HG02763 (cell line): Measurements from ENCODE around the gene MEGF11.

Source experiments
- ATAC-seq: cut with Tn5 transposase; IDR thresholded peaks from one replicate; pipeline ENCODE4 v1.9.1; 2021; ENCODE audit warnings: mild to moderate bottlenecking, moderate library complexity; ENCODE audit not compliant: unreplicated experiment

The MEGF11 gene

GRCh38 chr15:66098022-66098363 is 155.6 kb downstream of the MEGF11 start:
- ATAC-seq, result no peak

- ATAC-seq, result no peak
These were observed 156.2 kb downstream of the MEGF11 start for GRCh38 chr15:66097151-66098021.

GRCh38 chr15:66096688-66097058 is 156.9 kb downstream of the MEGF11 start:
- ATAC-seq, result no peak

GRCh38 chr15:66095871-66096687 is 157.5 kb downstream of the MEGF11 start:
- no peak for ATAC-seq

- no peak for ATAC-seq
These were observed 159.2 kb downstream of the MEGF11 start for GRCh38 chr15:66094331-66094730.

GRCh38 chr15:66092053-66093016 is 161.2 kb downstream of the MEGF11 start:
- no peak for ATAC-seq

GRCh38 chr15:66089509-66089908 is 164.0 kb downstream of the MEGF11 start:
- ATAC-seq, result no peak

GRCh38 chr15:66089049-66089448 is 164.5 kb downstream of the MEGF11 start:
- ATAC-seq, result no peak

GRCh38 chr15:66085128-66085527 is 168.4 kb downstream of the MEGF11 start:
- ATAC-seq, result no peak

- no peak for ATAC-seq
These were observed 168.8 kb downstream of the MEGF11 start for GRCh38 chr15:66084704-66085103.

- ATAC-seq, result no peak
These were observed 172.7 kb downstream of the MEGF11 start for GRCh38 chr15:66080717-66081398.

GRCh38 chr15:66078929-66079275 is 174.6 kb downstream of the MEGF11 start:
- no peak for ATAC-seq

GRCh38 chr15:66078196-66078928 is 175.2 kb downstream of the MEGF11 start:
- ATAC-seq, result no peak

GRCh38 chr15:66077320-66077663 is 176.3 kb downstream of the MEGF11 start:
- no peak for ATAC-seq

GRCh38 chr15:66076591-66077319 is 176.8 kb downstream of the MEGF11 start:
- no peak for ATAC-seq

- no peak for ATAC-seq
These were observed 177.6 kb downstream of the MEGF11 start for GRCh38 chr15:66075947-66076346.

- no peak for ATAC-seq
These were observed 180.8 kb downstream of the MEGF11 start for GRCh38 chr15:66072616-66073361.

- no peak for ATAC-seq
These were observed 181.6 kb downstream of the MEGF11 start for GRCh38 chr15:66071921-66072295.
